HEK293T (cell line): Measurements from ENCODE around the gene TCF12.

Experiments used
- BHLHE40 ChIP-seq: fragments of 450-650 bp; IDR thresholded peaks from 2 replicates; pipeline ENCODE4 v1.6.1; 2016; ENCODE audit warnings: mild to moderate bottlenecking, moderate library complexity, borderline replicate concordance
- CTBP1 ChIP-seq: fragments of 450-650 bp; IDR thresholded peaks from 2 replicates; pipeline ENCODE4 v1.6.1; 2016; ENCODE audit warnings: borderline replicate concordance
- FOXA1 ChIP-seq: fragments of 450-650 bp; IDR thresholded peaks from 2 replicates; pipeline ENCODE4 v1.6.1; 2016; ENCODE audit warnings: mild to moderate bottlenecking
- FOXM1 ChIP-seq: fragments of 450-650 bp; IDR thresholded peaks from 2 replicates; pipeline ENCODE4 v1.6.1; 2017; ENCODE audit warnings: mild to moderate bottlenecking, borderline replicate concordance
- HDGF ChIP-seq: fragments of 450-650 bp; IDR thresholded peaks from 2 replicates; pipeline ENCODE4 v1.6.1; 2017; ENCODE audit warnings: antibody characterized with exemption, borderline replicate concordance
- L3MBTL2 ChIP-seq: fragments of 450-650 bp; conservative IDR thresholded peaks from 2 replicates; pipeline ENCODE4 v1.6.1; 2016; ENCODE audit warnings: mild to moderate bottlenecking
- LEF1 ChIP-seq: fragments of 450-650 bp; IDR thresholded peaks from 2 replicates; pipeline ENCODE4 v1.6.1; 2017; ENCODE audit warnings: mild to moderate bottlenecking, borderline replicate concordance
- PKNOX1 ChIP-seq: fragments of 450-650 bp; IDR thresholded peaks from 2 replicates; pipeline ENCODE4 v1.6.1; 2016
- SUZ12 ChIP-seq: fragments of 450-650 bp; IDR thresholded peaks from 2 replicates; pipeline ENCODE4 v1.6.1; 2016; ENCODE audit warnings: mild to moderate bottlenecking
- TARDBP ChIP-seq: fragments of 450-650 bp; IDR thresholded peaks from 2 replicates; pipeline ENCODE4 v1.6.1; 2016

GRCh38 chr15:57284535-57284934 is 366.1 kb downstream of the TCF12 start:
- no peak for TF ChIP-seq PKNOX1
- no peak for TF ChIP-seq FOXM1
- TF ChIP-seq SUZ12 = no peak
- TF ChIP-seq L3MBTL2 = no peak
- no peak for TF ChIP-seq FOXA1
- no peak for TF ChIP-seq BHLHE40
- no peak for TF ChIP-seq HDGF
- no peak for TF ChIP-seq LEF1
- TF ChIP-seq TARDBP = no peak
- no peak for TF ChIP-seq CTBP1
